Suppressor macrophage treated with lipopolysaccharide for 4 hours (primary cell): ENCODE measurements around the gene CCNC.
"Not testable (repeated sequence)": the region's sequence is repeated elsewhere in the genome, so short reads cannot be mapped to it uniquely, and the experiment has no call there.

ENCODE experiments used
- DNase-seq: peaks from one replicate; pipeline ENCODE4 v3.0.0-alpha.2; 2020

CCNC gene

GRCh38 chr6:99602520-99603420 is 34.3 kb upstream of the CCNC start:
- no peak for DNase-seq

GRCh38 chr6:99594696-99595095 is 26.2 kb upstream of the CCNC start:
- DNase-seq: not testable (repeated sequence)

- peak; percentile 88 for DNase-seq
Observed at GRCh38 chr6:99592900-99593299, 24.4 kb upstream of the CCNC start.

- no peak for DNase-seq
Observed at GRCh38 chr6:99591673-99592364, 23.4 kb upstream of the CCNC start.

GRCh38 chr6:99590728-99591672 is 22.5 kb upstream of the CCNC start:
- DNase-seq: peak; percentile 38

- DNase-seq: no peak
Observed at GRCh38 chr6:99589907-99590493, 21.5 kb upstream of the CCNC start.

- no peak for DNase-seq
Observed at GRCh38 chr6:99589290-99589672, 20.8 kb upstream of the CCNC start.

GRCh38 chr6:99588618-99589289 is 20.3 kb upstream of the CCNC start:
- DNase-seq: peak; percentile 81

- no peak for DNase-seq
Observed at GRCh38 chr6:99587792-99588191, 19.3 kb upstream of the CCNC start.

GRCh38 chr6:99579781-99580180 is 11.3 kb upstream of the CCNC start:
- DNase-seq: no peak

- no peak for DNase-seq
Observed at GRCh38 chr6:99575544-99576227, 7.2 kb upstream of the CCNC start.

GRCh38 chr6:99573980-99574617 is 5.6 kb upstream of the CCNC start:
- DNase-seq: no peak

GRCh38 chr6:99563056-99563723 is 5.3 kb downstream of the CCNC start:
- DNase-seq: no peak

GRCh38 chr6:99560668-99561067 is 7.8 kb downstream of the CCNC start:
- no peak for DNase-seq

- DNase-seq: peak; percentile 43
Observed at GRCh38 chr6:99559057-99559456, 9.4 kb downstream of the CCNC start.

GRCh38 chr6:99553888-99554287 is 14.6 kb downstream of the CCNC start:
- DNase-seq: no peak

GRCh38 chr6:99550046-99550748 is 18.3 kb downstream of the CCNC start:
- no peak for DNase-seq

- no peak for DNase-seq
Observed at GRCh38 chr6:99548706-99549105, 19.8 kb downstream of the CCNC start.

- no peak for DNase-seq
Observed at GRCh38 chr6:99547526-99547925, 20.9 kb downstream of the CCNC start.

- DNase-seq: no peak
Observed at GRCh38 chr6:99545442-99545841, 23.0 kb downstream of the CCNC start.
